ENCODE measurements around the gene U2SURP.
"Not testable (repeated sequence)": the region's sequence is repeated elsewhere in the genome, so short reads cannot be mapped to it uniquely, and the experiment has no call there.

U2SURP gene

DNA sequence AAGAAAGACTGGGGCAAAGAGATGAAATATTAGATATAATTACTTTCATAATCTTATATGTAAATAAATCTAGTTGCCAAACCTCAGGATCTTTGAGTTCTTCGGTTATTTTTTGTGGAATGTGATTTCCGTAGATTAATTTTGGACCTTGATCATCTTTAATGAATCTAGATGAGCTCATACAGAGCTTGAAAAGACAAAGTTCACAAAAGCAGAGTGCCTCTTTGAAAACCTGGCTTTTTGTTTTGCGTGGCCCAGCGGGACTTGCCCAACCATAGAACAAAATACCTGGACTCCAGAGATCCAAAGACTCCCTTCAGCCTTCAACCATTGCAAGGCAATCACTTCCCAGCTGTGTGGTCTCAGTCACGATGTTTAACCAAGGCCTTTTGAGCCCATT lies 63.4 kb downstream of the U2SURP start:
- no peak for DNase-seq (ENCODE audit: low spot score)

DNA sequence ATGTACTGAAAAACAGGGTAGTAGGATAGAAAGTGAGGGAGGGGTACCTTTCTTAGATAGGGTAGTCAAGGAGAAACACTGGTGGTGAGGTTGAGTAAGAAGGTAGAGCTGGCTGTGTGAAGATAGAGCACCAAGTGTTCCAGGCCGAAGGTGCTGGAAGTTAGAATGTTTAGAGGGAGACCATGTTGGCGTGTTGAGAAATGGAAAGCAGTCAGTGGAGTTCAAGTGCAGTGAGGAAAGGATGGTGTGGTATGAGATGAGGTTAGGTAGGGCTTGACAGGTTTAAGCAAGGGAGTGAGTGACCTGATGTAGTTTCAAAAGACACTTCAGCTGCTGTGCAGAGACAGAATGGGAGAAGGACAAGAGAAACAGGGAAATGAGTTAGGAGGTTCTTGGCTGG lies 64.0 kb downstream of the U2SURP start:
- no peak for DNase-seq (ENCODE audit: low spot score)

More for the DNA sequence above, 63.4 kb downstream of the U2SURP start:
- TF ChIP-seq, protein P1, sequence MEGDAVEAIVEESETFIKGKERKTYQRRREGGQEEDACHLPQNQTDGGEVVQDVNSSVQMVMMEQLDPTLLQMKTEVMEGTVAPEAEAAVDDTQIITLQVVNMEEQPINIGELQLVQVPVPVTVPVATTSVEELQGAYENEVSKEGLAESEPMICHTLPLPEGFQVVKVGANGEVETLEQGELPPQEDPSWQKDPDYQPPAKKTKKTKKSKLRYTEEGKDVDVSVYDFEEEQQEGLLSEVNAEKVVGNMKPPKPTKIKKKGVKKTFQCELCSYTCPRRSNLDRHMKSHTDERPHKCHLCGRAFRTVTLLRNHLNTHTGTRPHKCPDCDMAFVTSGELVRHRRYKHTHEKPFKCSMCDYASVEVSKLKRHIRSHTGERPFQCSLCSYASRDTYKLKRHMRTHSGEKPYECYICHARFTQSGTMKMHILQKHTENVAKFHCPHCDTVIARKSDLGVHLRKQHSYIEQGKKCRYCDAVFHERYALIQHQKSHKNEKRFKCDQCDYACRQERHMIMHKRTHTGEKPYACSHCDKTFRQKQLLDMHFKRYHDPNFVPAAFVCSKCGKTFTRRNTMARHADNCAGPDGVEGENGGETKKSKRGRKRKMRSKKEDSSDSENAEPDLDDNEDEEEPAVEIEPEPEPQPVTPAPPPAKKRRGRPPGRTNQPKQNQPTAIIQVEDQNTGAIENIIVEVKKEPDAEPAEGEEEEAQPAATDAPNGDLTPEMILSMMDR (IDR thresholded peaks at IDR 0.05; ENCODE audit: extremely low read depth, missing control alignments): no peak

DNA sequence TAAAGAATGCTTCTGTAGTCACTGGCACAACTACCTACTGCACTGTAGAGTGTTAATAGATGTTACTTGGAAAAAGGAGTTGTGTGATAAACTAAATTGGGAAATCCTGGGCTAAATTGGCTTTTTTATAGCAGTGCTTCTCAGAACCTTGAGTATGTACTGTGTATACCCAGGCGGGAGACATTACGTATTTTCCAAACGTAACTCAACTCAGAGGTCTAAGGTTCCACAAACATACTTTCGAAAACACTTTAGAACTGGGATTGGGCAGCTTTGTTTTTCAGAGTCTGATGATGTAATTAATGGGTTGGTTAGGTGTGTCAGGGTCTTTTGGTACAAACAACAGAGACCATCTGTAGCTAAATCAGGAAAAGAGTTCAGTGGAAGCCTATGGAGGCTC lies 64.7 kb downstream of the U2SURP start:
- TF ChIP-seq, protein P1 (IDR thresholded peaks at IDR 0.05; ENCODE audit: extremely low read depth, missing control alignments): no peak
- no peak for DNase-seq (ENCODE audit: low spot score)

More for the DNA sequence above, 64.0 kb downstream of the U2SURP start:
- TF ChIP-seq, protein P1 (IDR thresholded peaks at IDR 0.05; ENCODE audit: extremely low read depth, missing control alignments): no peak

DNA sequence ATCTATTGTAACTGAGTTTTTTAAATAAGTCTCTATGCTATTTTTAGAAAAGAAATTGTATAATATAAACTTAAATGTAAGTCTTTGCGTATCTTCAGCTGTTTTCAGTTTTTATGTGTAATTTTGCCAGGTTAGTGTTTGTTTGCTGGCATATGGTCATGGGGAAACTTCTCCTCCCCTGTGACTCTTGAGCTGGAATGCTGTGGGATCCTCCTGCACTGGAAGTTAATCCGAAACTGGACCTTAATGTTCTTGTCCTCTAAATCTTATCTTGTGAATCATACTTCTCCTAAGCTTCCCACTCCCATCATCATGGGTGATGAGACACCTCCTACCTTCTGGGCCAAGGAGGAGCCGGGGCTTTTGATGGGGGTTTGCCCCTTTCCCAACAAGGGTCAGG lies 65.8 kb downstream of the U2SURP start:
- DNase-seq (ENCODE audit: low spot score): no peak
- TF ChIP-seq, protein P1 (IDR thresholded peaks at IDR 0.05; ENCODE audit: extremely low read depth, missing control alignments): no peak

DNA sequence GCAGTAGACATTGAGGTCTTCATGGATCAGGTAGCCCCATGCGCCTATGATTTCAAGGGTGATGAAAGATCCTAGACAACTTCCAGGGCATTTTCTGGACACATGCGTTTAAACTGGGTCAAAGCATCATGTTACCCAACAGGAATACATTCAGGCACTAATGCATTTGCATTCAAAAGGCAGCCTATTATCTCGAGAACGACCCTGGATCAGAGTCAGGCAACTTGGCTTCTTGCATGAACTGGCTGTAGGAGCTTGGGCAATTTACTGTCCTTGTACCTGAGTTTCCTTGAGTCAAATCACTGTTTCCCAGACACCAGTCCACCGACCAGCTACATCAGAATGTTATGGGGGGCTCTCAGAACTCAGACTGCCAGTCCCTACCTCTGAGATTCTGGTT lies 66.7 kb downstream of the U2SURP start:
- no peak for DNase-seq (ENCODE audit: low spot score)
- TF ChIP-seq, protein P1 (IDR thresholded peaks at IDR 0.05; ENCODE audit: extremely low read depth, missing control alignments): no peak

DNA sequence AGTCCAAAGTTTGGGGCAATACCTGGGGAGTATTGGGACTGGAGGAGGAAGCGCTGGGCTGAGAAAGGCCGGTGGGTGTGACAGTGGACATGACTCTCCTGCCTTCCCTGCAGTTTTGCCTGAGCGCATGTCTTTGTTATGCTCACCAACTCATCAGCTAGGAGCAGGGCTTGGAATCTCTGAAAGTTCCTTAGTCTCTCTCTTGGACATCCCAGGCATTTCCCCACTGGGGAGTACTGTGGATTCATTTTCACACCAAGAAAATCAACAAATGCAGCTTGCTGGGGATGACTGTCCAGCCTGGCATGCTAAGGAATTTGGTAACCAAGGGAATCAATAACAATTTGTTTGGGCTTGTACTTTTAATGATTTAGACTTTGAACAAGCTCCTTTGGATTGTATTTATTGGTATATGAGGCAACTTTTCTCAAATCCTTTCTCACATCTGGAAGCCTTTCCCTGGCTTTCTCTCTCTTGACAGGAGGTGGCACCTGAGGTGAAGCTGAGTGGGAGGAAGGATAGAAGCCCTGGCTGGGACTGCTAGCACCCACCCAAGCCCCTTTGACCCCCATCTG lies 69.7 kb downstream of the U2SURP start:
- TF ChIP-seq, protein P1 (IDR thresholded peaks at IDR 0.05; ENCODE audit: extremely low read depth, missing control alignments): no peak
- DNase-seq (ENCODE audit: low spot score): no peak

DNA sequence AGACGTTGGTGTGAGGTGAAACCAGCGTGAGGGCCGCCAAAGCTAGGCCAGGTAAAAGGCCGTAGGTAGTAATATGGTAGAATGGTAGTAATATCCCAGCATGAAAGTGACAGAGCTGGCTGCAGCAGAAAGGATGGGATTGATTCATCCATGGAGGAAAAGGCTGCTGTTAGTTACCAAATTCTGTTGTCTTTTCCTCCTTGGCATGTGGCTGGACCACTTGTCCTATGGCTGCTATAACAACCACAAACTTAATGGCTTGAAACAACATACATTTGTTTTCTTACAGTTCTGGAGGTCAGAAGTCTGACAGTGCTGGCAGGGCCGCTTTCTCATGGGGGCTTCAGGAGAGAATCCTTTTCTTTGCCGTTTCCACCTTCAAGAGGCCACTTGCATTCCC lies 70.4 kb downstream of the U2SURP start:
- no peak for DNase-seq (ENCODE audit: low spot score)
- TF ChIP-seq, protein P1 (IDR thresholded peaks at IDR 0.05; ENCODE audit: extremely low read depth, missing control alignments): no peak

DNA sequence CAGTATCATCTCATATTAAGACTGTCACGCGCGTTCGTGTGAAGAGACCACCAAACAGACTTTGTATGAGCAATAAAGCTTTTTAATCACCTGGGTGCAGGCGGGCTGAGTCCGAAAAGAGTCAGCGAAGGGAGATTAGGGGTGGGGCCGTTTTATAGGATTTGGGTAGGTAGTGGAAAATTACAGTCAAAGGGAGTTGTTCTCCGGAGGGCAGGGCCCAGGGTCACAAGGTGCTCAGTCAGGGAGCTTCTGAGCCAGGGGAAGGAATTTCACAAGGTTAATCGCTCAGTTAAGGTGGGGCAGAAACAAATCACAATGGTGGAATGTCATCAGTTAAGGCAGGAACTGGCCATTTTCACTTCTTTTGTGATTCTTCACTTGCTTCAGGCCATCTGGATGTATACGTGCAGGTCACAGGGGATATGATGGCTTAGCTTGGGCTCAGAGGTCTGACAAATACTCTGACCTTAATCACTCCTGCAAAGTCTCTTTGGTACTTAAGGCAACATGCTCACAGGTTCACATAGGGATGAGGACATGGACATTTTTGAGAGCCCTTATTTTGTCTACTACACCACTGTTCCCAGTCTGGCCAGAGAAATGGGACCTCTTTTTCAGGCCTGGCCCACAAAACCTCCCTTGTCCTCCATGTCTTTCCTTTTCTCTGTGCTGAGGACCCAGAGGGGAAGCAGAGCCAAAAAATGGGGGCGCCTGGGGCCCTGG lies 71.1 kb downstream of the U2SURP start:
- not testable (repeated sequence) for DNase-seq (ENCODE audit: low spot score)

DNA sequence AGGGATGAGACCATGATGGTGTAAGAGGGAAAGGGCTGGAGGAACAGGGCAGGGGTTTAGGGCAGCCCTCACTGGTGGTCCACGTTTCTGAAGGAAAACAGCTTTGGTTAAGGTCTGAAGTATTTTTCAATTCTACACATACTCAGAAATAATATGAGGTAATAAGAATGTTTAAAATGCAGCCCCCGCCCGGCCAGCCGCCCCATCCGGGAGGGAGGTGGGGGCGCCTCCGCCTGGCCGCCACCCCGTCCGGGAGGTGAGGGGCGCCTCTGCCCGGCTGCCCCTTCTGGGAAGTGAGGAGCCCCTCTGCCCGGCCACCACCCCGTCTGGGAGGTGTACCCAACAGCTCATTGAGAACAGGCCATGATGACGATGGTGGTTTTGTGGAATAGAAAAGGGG lies 72.2 kb downstream of the U2SURP start:
- not testable (repeated sequence) for DNase-seq (ENCODE audit: low spot score)

DNA sequence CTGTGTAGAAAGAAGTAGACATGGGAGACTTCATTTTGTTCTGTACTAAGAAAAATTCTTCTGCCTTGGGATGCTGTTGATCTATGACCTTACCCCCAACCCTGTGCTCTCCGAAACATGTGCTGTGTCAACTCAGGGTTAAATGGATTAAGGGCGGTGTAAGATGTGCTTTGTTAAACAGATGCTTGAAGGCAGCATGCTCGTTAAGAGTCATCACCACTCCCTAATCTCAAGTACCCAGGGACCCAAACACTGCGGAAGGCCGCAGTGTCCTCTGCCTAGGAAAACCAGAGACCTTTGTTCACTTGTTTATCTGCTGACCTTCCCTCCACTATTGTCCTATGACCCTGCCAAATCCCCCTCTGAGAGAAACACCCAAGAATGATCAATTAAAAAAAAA lies 72.6 kb downstream of the U2SURP start:
- not testable (repeated sequence) for DNase-seq (ENCODE audit: low spot score)

Measured in GM20000 (cell line).